HG02938 (cell line): Measurements from ENCODE around the gene ATG4D.

Experiments used
- ATAC-seq: cut with Tn5 transposase; IDR thresholded peaks from one replicate; pipeline ENCODE4 v1.9.1; 2021; ENCODE audit warnings: mild to moderate bottlenecking, moderate library complexity; ENCODE audit not compliant: unreplicated experiment

Gene ATG4D

DNA sequence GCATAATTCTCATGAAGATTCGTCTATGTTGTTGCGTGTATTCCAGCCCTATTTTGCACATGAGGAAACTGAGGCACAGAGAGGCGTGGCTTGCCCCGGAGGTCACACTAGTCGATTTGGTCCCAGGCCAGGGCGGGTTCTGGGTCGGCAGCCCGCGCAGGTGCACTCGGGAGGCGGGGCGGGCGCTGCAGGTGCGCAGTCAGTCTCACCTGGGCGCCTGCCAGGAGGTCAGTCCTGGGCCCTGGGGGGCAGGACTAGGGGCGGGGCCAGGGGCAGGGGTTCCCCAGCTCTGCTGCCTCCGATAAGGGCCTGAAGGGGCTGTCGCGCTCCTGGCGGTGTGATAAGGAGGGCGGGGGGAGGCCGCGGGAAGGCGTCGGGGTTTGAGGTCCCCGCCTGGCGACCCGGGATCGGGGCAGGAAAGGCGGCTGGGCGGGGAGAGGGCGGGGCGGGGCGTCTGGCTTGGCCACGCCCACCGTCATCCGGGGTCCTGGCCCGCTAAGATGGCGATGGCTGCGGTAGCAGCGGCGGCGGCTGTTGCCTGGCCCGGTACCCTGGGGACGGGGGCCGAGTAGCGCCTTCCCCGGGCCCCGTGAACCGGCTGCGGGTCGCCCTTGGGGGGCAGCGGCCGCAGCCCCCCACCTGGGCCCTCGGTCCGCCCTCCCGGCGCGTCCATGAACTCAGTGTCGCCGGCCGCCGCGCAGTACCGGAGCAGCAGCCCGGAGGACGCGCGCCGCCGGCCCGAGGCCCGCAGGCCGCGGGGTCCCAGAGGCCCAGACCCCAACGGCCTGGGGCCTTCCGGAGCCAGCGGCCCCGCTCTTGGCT lies at the start of gene ATG4D:
ATG4D (plus strand) TSS at position 485 of the 822 bp plus-strand sequence; CDS start at position 672, 187 bp downstream.
- peak; percentile 66 for ATAC-seq

DNA sequence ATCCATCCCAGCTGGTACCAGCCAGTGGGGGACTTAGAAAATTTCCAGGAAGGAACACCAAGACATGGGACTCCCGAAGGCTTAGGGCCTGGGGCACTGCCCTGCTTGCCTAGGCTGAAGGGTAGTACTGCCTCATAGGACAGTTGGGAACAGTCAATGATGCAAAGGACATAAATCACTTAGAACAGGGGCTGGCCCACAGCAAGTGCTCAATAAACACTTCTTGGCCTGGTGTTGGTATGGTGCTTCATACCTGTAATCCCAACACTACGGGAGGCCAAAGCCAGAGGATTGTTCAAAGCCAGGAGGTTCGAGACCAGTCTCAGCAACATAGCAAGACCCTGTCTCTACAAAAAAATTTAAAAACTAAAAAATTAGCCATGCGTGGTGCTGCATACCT lies 46.3 kb upstream of the ATG4D start:
- ATAC-seq: no peak

DNA sequence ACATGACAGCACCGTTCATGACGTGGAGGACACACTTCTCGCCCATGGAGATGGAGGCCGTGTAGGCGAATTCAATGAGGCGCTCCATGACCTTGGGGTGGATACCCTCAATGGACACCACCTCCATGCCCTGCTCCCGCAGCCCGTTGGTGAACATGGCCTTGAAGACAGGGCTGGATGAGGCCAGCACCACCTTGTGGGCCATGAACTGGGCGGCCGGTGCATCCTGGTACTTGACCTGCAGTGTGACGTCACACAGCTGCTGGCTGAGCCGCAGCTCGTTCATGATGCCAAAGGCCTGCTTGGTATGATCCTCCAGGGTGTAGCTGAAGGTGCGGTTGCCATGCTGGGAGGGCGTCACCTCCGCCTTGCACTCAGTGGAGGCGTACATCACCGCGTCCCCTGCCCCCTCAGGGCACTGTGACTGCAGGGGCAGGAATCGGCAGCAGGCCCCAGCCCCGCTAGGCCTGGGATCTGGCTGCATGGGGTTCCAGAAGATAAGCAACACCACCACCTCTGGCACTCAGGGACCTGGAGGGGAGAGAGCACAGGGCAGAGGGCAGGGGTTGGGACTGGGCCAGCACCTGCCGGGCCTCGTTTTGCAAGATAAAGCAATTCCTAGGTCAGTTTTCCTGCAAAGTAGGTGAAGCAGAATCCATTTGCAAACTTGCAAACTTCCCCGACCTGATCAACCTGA lies 44.0 kb upstream of the ATG4D start:
- ATAC-seq: no peak

DNA sequence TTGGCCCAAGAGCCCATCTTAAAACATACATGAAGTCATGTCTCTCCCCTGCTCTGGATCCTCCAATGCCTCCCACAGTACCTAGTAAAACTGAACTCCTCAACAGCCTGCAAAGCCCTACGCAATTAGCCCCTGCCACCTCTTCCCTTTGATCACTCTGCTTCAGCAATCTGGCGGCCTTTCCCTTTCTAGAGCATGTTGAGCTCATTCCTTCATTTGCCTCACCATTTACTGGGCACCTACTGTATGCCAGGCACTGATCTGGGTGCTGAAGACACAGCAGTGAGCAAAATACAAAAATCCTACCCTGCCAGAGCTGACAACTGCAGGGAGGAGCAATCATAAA lies 43.5 kb upstream of the ATG4D start:
- ATAC-seq: no peak

DNA sequence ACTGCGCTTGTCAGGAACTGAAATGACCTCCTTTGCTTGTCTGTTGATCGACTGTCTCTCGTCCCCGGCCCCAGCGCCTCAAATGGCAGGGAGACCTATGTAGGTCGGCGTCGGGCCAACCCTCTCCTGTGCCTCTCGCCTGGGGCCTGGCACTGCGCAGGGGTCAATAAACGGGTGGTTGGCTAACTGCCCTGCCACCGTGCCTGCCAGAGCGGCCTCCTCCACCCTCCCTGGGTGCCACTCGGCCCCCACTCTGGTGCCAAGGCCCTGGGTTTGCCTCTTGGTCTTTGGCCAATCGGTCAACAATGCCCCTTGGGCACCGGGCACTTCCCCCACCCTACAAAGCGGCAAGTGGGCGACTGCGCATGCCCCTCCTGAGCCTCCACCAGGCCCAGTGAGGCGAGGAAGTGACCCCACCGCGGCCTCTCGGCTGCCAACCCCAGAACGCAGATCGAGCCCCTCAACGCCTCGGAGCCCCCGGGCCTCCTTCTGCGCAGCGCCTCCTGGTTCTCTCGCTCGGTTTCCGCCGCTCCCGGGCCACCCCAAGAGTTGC lies 41.7 kb upstream of the ATG4D start:
- ATAC-seq: peak; percentile 12

DNA sequence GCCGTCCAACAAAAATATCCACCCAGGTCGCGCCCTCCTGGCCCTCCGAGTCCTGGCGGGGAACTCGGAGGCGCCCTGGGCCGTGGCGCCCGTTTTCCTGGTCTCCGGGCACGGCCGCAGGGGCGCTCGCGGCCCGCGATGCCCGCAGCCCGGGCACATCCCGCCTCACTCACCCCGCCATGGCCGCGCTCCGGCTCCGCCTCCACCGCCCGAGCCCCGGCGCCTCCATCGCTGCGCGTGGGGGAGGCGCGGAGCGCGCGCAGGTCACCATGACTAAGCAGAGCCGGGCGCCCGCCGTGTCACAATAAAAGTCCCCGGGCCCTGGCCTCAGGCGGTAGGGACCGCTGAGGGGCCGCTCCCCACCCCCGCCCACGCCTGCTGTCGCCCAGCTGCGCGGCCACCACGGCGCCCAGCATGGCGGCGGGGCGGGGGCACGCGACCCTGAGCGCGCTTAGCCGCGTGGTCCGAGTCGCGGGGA lies 41.1 kb upstream of the ATG4D start:
- ATAC-seq: peak; percentile 78

DNA sequence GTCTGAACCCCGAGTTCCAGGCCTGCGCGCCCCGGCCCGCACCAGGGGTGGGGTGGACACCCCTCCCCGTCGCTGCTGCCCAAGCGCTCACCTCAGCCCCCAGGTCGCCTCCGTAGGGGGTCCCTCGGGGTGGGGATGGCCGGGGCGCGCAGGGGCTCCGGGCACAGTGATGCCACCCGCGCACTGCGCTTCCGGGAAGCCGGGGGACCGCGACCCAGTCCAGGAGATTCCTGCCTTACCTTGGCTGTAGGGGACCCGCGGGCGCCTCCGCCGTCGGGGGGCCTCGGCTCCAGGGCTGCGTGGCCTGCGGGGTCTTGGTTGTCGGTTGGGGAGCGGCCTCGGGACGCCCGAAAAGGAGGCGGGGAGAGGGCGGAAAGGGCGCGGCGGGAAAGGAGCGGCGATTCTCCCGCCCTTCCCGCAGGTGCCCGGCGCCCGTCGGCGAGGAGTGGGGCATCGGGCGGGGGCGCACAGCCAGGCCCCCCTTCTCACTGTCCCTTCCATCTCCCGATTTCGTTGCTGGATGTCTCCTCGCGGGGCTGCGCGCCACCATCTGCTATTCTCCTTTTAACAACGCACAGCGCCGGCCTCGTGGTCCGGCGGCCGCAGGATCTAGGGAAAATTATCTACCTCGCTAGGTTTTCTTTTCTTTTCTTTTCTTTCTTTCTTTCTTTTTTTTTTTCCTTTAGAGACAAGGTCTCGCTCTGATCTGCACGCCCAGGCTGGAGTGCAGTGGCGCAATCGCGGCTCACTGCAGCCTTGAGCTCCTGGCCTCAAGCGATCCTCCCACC lies 40.5 kb upstream of the ATG4D start, which contains the start of gene KEAP1:
KEAP1 (minus strand) TSS at position 355 of the 788 bp plus-strand sequence. CDS start 3,323 bp downstream, outside the sequence.
- ATAC-seq: peak; percentile 20

DNA sequence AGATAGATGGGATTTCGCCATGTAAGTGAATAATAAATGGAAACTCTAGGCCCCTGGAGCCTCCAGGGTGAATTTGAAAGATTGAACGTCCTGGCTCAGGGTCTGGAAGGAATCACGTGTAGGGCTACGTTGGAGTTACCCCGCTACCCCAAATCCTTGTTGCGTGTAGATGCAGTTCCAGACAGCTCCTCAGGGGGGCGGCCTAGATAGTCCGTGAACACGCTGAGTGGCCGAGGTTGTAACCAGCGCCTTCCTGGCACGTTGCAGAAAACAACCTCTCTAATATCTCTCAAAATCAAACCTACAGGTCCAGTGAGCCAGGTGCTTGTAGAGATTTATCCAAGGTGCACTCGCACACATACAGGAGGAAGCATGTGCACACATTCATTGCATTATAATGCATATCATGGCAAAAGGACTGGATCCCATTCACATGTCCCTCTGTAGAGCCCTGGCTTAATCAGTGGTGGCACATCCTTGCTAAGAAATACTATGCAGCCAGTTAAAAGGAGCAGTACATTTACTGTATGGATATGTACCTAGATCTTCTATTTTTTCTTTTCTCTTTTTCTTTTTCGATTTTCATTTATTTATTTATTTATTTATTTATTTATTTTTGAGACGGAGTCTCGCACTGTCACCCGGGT lies 38.0 kb upstream of the ATG4D start:
- no peak for ATAC-seq

DNA sequence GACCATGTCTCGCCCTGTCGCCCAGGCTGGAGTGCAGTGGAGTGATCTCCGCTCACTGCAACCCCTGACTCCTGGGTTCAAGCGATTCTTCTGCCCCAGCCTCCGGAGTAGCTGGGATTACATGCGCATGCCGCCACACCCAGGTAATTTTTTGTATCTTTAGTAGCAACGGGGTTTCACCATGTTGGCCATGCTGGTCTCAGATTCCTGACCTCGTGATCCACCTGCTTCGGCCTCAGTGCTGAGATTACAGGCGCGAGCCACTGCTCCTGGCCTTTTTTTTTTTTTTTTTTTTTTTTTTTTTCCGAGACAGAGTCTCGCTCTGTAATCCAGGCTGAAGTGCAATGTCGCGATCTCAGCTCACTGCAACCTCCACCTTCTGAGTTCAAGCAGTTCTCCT lies 35.7 kb upstream of the ATG4D start:
- no peak for ATAC-seq

DNA sequence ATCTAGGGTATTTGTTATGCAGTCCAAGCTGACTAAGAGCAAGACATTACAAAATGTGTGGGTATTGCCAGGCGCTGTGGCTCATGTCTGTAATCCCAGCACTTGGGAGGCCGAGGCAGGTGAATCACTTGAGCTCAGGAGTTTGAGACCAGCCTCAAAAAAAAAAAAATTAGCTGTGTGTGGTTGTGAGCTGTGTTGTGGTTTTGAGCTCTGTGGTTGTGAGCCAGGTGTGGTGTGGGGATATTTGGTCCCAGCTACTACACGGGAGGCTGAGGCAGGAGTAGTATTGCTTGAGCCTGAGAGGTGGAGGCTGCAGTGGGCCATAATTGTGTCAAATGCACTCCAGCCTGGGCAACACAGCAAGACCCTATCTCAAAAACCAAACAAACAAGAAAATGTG lies 35.0 kb upstream of the ATG4D start:
- ATAC-seq: no peak

DNA sequence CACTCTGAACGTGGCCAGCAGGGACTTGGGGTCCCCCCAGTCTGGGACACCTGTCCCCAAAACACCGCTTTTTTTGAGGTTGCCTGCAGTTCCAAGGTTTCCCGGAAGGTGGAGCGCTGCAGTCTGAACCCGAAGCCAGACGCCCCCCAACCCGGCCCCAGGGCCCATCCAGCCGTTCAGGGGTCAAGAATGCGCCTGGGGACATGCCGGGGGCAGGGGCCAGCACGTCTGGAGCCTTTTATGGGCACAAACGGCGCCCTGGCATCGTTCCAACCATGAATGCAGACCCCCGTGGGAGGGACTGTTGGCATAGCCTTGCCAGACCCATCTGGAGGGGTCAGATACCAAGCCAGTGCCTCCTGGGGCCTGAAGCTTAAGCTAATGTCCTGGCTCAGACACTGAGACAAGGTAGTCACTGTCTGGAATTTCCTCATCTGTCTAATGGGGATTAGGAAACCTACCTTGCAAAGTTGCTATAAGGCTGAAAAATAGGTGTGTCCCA lies 33.4 kb upstream of the ATG4D start:
- no peak for ATAC-seq

DNA sequence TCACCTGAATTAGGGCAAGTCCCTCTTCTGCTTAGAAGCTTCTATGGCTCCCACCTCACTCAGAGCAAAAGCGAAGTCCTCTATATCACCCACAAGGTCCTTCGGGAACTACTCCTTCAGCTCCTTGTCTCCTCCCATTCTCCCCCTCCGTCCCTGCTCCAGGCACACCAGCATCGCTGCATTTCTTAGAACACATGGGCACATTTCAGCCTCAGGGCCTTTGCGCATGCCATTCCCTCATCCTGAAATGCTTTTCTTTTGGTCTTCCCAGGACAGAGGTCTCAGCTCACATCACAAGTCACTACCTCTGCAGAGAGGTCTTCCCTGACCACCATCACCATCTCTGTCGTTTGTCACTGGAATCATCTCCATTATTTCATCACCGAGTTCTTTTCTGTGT lies 30.5 kb upstream of the ATG4D start:
- ATAC-seq: no peak

DNA sequence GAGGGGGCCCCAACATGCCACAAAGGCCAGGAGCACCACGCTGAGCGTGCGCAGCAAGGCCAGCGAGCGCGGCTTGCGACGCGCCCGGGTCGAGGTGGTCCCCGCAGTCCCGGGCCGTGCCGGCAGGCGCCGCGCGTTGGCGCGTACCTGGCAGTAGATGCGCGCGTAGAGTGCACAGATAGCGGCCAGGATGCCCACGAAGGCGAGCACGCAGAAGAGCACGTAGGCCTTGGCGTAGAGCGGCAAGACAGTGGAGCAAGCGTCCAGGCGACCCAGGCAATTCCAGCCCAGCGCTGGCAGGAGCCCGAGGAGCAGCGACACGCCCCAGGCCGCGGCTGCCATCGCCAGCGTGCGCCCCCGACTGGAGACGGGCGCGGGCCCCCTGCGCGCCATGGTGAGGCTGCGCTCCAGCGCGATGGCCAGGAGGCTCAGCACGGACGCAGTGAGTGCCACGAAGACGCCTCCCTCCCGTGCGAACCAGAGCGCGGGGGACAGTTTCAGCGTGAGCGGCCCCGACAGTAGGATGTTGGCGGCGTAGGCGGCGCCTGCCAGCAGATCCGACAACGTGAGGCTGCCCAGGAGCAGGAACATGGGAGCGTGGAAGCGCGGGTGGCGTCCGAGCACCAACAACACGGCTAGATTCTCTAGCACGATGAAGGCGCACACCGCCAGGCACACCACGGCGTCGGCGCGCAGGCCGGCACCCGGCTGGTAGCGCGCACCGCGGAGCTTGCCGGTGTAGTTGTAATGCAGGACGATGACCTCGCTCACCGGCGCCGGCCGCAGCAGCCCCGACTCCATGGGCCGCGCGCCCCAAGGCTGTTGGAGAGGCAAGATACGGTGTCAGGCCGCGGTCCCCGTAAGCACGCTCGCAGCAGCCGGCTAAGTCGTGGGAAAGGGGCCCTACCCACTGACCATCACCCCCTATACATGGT lies 29.2 kb upstream of the ATG4D start:
- no peak for ATAC-seq

DNA sequence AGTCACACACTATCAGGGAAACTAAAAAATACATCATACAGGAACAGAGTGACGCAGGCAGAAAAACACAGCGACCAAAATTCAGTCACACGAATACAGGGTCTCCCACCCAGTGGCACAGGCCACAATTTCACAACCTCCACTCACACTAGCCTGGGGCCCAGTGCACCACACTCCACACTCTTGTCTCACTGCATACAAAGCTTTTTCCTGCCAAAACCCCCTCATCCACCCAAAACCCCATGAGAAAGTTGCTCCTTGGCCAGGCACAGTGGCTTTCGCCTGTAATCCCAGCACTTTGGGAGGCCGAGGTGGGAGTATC lies 27.7 kb upstream of the ATG4D start:
- ATAC-seq: no peak

DNA sequence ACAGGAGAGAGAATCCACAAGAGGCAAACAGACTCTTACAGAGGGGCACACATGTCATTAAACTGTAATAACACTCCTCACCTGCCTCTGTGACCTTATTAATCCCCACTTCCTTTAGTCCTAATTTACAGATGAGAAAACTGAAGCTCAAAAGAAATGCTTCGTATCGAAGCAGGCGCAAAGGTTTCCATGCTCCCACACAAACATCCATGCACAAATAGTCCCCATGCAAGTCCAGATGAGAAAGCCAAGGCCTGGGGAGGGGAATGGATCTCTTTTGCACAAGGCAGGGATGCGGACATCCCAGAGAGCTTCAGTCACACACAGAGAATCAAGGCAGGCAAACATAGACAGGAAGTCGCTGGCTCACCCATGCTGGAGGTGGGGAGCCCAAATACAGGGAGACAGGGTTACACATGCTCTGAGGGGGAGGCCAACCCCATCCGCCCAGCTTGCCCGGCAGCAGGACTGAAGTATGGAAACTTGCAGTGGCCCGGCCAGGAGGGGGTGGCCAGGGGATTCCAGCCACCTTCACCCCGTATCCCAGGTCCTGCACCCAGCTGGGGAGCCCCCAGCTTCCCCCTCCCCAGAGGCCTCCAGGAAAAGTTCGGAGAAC lies 26.9 kb upstream of the ATG4D start:
- no peak for ATAC-seq

DNA sequence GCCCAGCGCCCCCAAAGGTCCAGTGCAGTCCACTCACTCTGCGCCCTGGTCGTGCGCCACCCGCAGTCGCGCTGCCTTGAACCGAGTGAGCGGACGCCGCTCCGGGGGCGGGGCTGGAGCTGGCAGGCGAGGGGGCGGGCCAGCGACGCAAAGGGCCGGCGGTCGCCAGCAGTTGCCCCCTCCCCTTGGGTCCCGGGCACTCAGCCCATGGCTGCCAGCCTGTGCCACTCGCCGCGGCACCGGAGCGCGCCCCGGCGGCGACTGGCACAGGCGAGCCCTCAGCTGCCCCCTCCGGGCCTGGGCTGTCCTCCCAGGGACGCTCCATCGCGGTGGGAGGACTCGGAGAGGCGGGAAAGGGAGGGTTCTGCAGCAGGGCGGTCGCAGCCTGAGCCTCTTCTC lies 26.3 kb upstream of the ATG4D start, which contains the start of gene S1PR5:
S1PR5 (minus strand) TSS at position 87 of the 399 bp plus-strand sequence. CDS start 2,436 bp downstream, outside the sequence.
- ATAC-seq: no peak

DNA sequence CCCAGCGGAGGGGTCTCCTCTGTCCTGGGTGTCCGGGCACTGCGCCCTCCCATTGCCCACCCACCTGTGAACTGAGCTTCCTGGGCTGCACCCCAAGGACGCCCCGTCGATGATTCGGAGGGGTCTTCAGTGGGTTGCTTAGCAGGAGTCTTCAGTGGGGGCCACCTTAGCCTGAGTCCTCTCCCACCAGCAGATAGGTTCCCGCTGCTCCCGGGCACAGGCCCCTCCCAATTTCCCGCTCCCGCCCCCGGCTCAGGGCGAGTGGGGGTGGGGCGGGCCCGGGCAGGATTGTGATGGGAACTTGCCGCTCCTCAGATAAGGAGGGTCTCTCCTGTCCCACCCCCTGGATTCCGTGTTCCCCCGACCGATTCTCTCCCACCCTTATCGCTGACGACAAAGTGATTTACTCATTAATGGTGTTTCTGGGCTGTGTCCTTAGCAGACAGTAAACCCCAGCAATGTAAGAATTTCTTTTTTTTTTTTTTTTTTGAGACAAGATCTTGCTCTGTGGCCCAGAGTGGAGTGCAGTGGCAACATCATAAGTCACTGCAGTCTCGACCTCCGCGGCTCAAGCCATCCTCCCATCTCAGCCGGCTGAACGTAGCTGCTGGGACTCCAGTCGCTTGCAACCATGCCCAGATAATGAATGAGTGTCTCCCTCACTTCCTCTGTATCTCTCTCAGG lies 25.8 kb upstream of the ATG4D start:
- ATAC-seq: no peak
